ENCODE measurements around the gene TENT5C.

TENT5C gene

GRCh38 chr1:117621316-117621715 is 15.5 kb downstream of the TENT5C start:
- Histone ChIP-seq H3K36me3 (ENCODE audit: insufficient read depth, low read depth, low read length) (no peaks in the 10 kb centered on the region), H3K27me3 (ENCODE audit: insufficient read depth, low read length) (no peaks in the 10 kb centered on the region), H3K4me3 (ENCODE audit: low read length) (no peak overlapping the region), H3K4me1 (ENCODE audit: insufficient read depth, low read length) (no peaks in the 10 kb centered on the region), H3K9me3 (ENCODE audit: insufficient read depth, low read depth, low read length) (no peaks in the 10 kb centered on the region), H3K9ac (ENCODE audit: low read depth, low read length) (no peak overlapping the region), H3K27ac (ENCODE audit: low read length) (no peak overlapping the region)

GRCh38 chr1:117622726-117623125 is 16.9 kb downstream of the TENT5C start:
- H3K4me3 ChIP-seq (ENCODE audit: low read length): no peak overlapping the region
- no peak overlapping the region for H3K27ac ChIP-seq (ENCODE audit: low read length)
- no peaks in the 10 kb centered on the region for H3K27me3 ChIP-seq (ENCODE audit: insufficient read depth, low read length)
- no peak overlapping the region for H3K9ac ChIP-seq (ENCODE audit: low read depth, low read length)
- H3K9me3 ChIP-seq (ENCODE audit: insufficient read depth, low read depth, low read length): no peaks in the 10 kb centered on the region
- peaks cover 1% of the 10 kb centered on the region; the same call in 1 of the 2 replicates for H3K4me1 ChIP-seq (ENCODE audit: insufficient read depth, low read length)
- H3K36me3 ChIP-seq (ENCODE audit: insufficient read depth, low read depth, low read length): no peaks in the 10 kb centered on the region

GRCh38 chr1:117623141-117623540 is 17.3 kb downstream of the TENT5C start:
- Histone ChIP-seq H3K9ac (ENCODE audit: low read depth, low read length) (no peak overlapping the region), H3K27me3 (ENCODE audit: insufficient read depth, low read length) (no peaks in the 10 kb centered on the region)

GRCh38 chr1:117623698-117624097 is 17.9 kb downstream of the TENT5C start:
- Histone ChIP-seq H3K9me3 (ENCODE audit: insufficient read depth, low read depth, low read length) (no peaks in the 10 kb centered on the region), H3K9ac (ENCODE audit: low read depth, low read length) (no peak overlapping the region), H3K27ac (ENCODE audit: low read length) (no peak overlapping the region), H3K4me1 (ENCODE audit: insufficient read depth, low read length) (peaks cover 2% of the 10 kb centered on the region; the same call in 1 of the 2 replicates), H3K4me3 (ENCODE audit: low read length) (no peak overlapping the region), H3K27me3 (ENCODE audit: insufficient read depth, low read length) (no peaks in the 10 kb centered on the region), H3K36me3 (ENCODE audit: insufficient read depth, low read depth, low read length) (no peaks in the 10 kb centered on the region)

More at GRCh38 chr1:117623141-117623540, 17.3 kb downstream of the TENT5C start:
- Histone ChIP-seq H3K4me3 (ENCODE audit: low read length) (no peak overlapping the region), H3K36me3 (ENCODE audit: insufficient read depth, low read depth, low read length) (no peaks in the 10 kb centered on the region), H3K27ac (ENCODE audit: low read length) (no peak overlapping the region), H3K4me1 (ENCODE audit: insufficient read depth, low read length) (peaks cover 2% of the 10 kb centered on the region; the same call in 1 of the 2 replicates), H3K9me3 (ENCODE audit: insufficient read depth, low read depth, low read length) (no peaks in the 10 kb centered on the region)

GRCh38 chr1:117627546-117628130 is 21.8 kb downstream of the TENT5C start:
- Histone ChIP-seq H3K9ac (ENCODE audit: low read depth, low read length) (no peak overlapping the region), H3K36me3 (ENCODE audit: insufficient read depth, low read depth, low read length) (no peaks in the 10 kb centered on the region), H3K4me1 (ENCODE audit: insufficient read depth, low read length) (peaks cover 12% of the 10 kb centered on the region; the same call in 1 of the 2 replicates), H3K9me3 (ENCODE audit: insufficient read depth, low read depth, low read length) (no peaks in the 10 kb centered on the region), H3K27ac (ENCODE audit: low read length) (no peak overlapping the region), H3K4me3 (ENCODE audit: low read length) (no peak overlapping the region), H3K27me3 (ENCODE audit: insufficient read depth, low read length) (no peaks in the 10 kb centered on the region)

- H3K36me3 ChIP-seq (ENCODE audit: insufficient read depth, low read depth, low read length): no peaks in the 10 kb centered on the region
- no peak overlapping the region for H3K27ac ChIP-seq (ENCODE audit: low read length)
- no peak overlapping the region for H3K4me3 ChIP-seq (ENCODE audit: low read length)
- H3K9me3 ChIP-seq (ENCODE audit: insufficient read depth, low read depth, low read length): no peaks in the 10 kb centered on the region
- H3K9ac ChIP-seq (ENCODE audit: low read depth, low read length): no peak overlapping the region
- peaks cover 19% of the 10 kb centered on the region for H3K4me1 ChIP-seq (ENCODE audit: insufficient read depth, low read length)
- no peaks in the 10 kb centered on the region for H3K27me3 ChIP-seq (ENCODE audit: insufficient read depth, low read length)
These were observed 22.5 kb downstream of the TENT5C start for GRCh38 chr1:117628343-117628742.

- H3K4me1 ChIP-seq (ENCODE audit: insufficient read depth, low read length): peaks cover 19% of the 10 kb centered on the region
- no peak overlapping the region for H3K9ac ChIP-seq (ENCODE audit: low read depth, low read length)
These were observed 24.0 kb downstream of the TENT5C start for GRCh38 chr1:117629625-117630422.

GRCh38 chr1:117630423-117630998 is 24.7 kb downstream of the TENT5C start:
- Histone ChIP-seq H3K36me3 (ENCODE audit: insufficient read depth, low read depth, low read length) (no peaks in the 10 kb centered on the region), H3K9ac (ENCODE audit: low read depth, low read length) (no peak overlapping the region), H3K4me1 (ENCODE audit: insufficient read depth, low read length) (peaks cover 19% of the 10 kb centered on the region), H3K9me3 (ENCODE audit: insufficient read depth, low read depth, low read length) (no peaks in the 10 kb centered on the region), H3K27me3 (ENCODE audit: insufficient read depth, low read length) (no peaks in the 10 kb centered on the region), H3K4me3 (ENCODE audit: low read length) (no peak overlapping the region), H3K27ac (ENCODE audit: low read length) (no peak overlapping the region)

More at GRCh38 chr1:117629625-117630422, 24.0 kb downstream of the TENT5C start:
- H3K9me3 ChIP-seq (ENCODE audit: insufficient read depth, low read depth, low read length): no peaks in the 10 kb centered on the region
- no peak overlapping the region for H3K4me3 ChIP-seq (ENCODE audit: low read length)
- H3K36me3 ChIP-seq (ENCODE audit: insufficient read depth, low read depth, low read length): no peaks in the 10 kb centered on the region
- H3K27ac ChIP-seq (ENCODE audit: low read length): no peak overlapping the region
- H3K27me3 ChIP-seq (ENCODE audit: insufficient read depth, low read length): no peaks in the 10 kb centered on the region

- Histone ChIP-seq H3K9ac (ENCODE audit: low read depth, low read length) (no peak overlapping the region), H3K9me3 (ENCODE audit: insufficient read depth, low read depth, low read length) (no peaks in the 10 kb centered on the region), H3K27ac (ENCODE audit: low read length) (no peak overlapping the region), H3K36me3 (ENCODE audit: insufficient read depth, low read depth, low read length) (no peaks in the 10 kb centered on the region), H3K27me3 (ENCODE audit: insufficient read depth, low read length) (no peaks in the 10 kb centered on the region), H3K4me1 (ENCODE audit: insufficient read depth, low read length) (peaks cover 19% of the 10 kb centered on the region), H3K4me3 (ENCODE audit: low read length) (no peak overlapping the region)
These were observed 25.7 kb downstream of the TENT5C start for GRCh38 chr1:117631359-117632160.

- H3K9me3 ChIP-seq (ENCODE audit: insufficient read depth, low read depth, low read length): no peaks in the 10 kb centered on the region
- no peak overlapping the region for H3K9ac ChIP-seq (ENCODE audit: low read depth, low read length)
- H3K27me3 ChIP-seq (ENCODE audit: insufficient read depth, low read length): no peaks in the 10 kb centered on the region
- no peaks in the 10 kb centered on the region for H3K36me3 ChIP-seq (ENCODE audit: insufficient read depth, low read depth, low read length)
- no peak overlapping the region for H3K27ac ChIP-seq (ENCODE audit: low read length)
- 0 out of 2 replicates have a peak overlapping the region, but pooled peaks have one; percentile 13 for H3K4me3 ChIP-seq (ENCODE audit: low read length)
- H3K4me1 ChIP-seq (ENCODE audit: insufficient read depth, low read length): peaks cover 19% of the 10 kb centered on the region
These were observed 26.6 kb downstream of the TENT5C start for GRCh38 chr1:117632269-117633067.

GRCh38 chr1:117633068-117633345 is 27.2 kb downstream of the TENT5C start:
- H3K4me3 ChIP-seq (ENCODE audit: low read length): 0 out of 2 replicates have a peak overlapping the region, but pooled peaks have one; percentile 13
- no peak overlapping the region for H3K27ac ChIP-seq (ENCODE audit: low read length)
- no peaks in the 10 kb centered on the region for H3K9me3 ChIP-seq (ENCODE audit: insufficient read depth, low read depth, low read length)
- H3K27me3 ChIP-seq (ENCODE audit: insufficient read depth, low read length): no peaks in the 10 kb centered on the region
- peaks cover 17% of the 10 kb centered on the region for H3K4me1 ChIP-seq (ENCODE audit: insufficient read depth, low read length)
- H3K36me3 ChIP-seq (ENCODE audit: insufficient read depth, low read depth, low read length): no peaks in the 10 kb centered on the region
- no peak overlapping the region for H3K9ac ChIP-seq (ENCODE audit: low read depth, low read length)
